CD4-positive, alpha-beta memory T cell (primary cell): ENCODE results near the gene ZBTB20. TPM values are rescaled to one million over a fixed set of nuclear protein-coding genes. Genes with fewer than 3 reads are reported as not detected.
A peak's percentile ranks its signal among the peaks of the same experiment; 100 is the strongest.

Experiments used
- CTCF ChIA-PET: fragments of 350-600 bp; sonication (Branson Sonifier 250); formaldehyde crosslinking; loops from one replicate; lab custom pipeline; 2021; ENCODE audit warnings: inconsistent platforms; ENCODE audit not compliant: partially characterized antibody; lab: Charles Lee
- POLR2A ChIA-PET: fragments of 350-600 bp; sonication (Branson Sonifier 250); formaldehyde crosslinking; loops from one replicate; lab custom pipeline; 2021; ENCODE audit not compliant: partially characterized antibody; lab: Charles Lee
- DNase-seq, 5 donors: peaks; one replicate each; pipeline versions ENCODE4 v3.0.0 to v3.0.0-alpha.2; 2020 to 2022; ENCODE audit warnings: mixed read lengths in 1 of 5
- H3K27ac ChIP-seq: one replicate; pipeline ENCODE4 v1.7.0; 2013; ENCODE audit warnings: low read depth, low read length
- H3K27me3 ChIP-seq: 2 replicates; pipeline ENCODE4 v1.7.0; 2013; ENCODE audit warnings: mild to moderate bottlenecking, low read length, moderate library complexity; ENCODE audit not compliant: insufficient read depth
- H3K36me3 ChIP-seq: 2 replicates; pipeline ENCODE4 v1.7.0; 2013; ENCODE audit warnings: mild to moderate bottlenecking, low read length, moderate library complexity; ENCODE audit not compliant: insufficient read depth
- H3K4me1 ChIP-seq: 2 replicates; pipeline ENCODE4 v1.7.0; 2013; ENCODE audit warnings: mild to moderate bottlenecking, low read length, moderate library complexity; ENCODE audit not compliant: insufficient read depth
- H3K4me3 ChIP-seq, 2 donors: one replicate each; pipeline ENCODE4 v1.7.0; 2013; ENCODE audit warnings: low read length in 2 of 2, mild to moderate bottlenecking in 1 of 2
- H3K9me3 ChIP-seq, 2 donors: one replicate each; pipeline ENCODE4 v1.7.0; 2013; ENCODE audit warnings: low read length in 2 of 2, control low read depth in 1 of 2; ENCODE audit not compliant: control insufficient read depth in 1 of 2
- H3K27ac Mint-ChIP-seq, 7 donors: one replicate each; pipeline ENCODE4 v1.8.0; 2020 to 2021; ENCODE audit warnings: mixed read lengths in 7 of 7, mild to moderate bottlenecking in 6 of 7, inconsistent platforms in 3 of 7, moderate library complexity in 3 of 7
- H3K27me3 Mint-ChIP-seq, 2 donors: one replicate each; pipeline ENCODE4 v1.8.0; 2020 to 2021; ENCODE audit warnings: mixed read lengths in 2 of 2
- H3K36me3 Mint-ChIP-seq, 2 donors: one replicate each; pipeline ENCODE4 v1.8.0; 2020 to 2021; ENCODE audit warnings: mixed read lengths in 2 of 2, inconsistent platforms in 1 of 2, mild to moderate bottlenecking in 1 of 2
- H3K4me1 Mint-ChIP-seq, 4 donors: one replicate each; pipeline ENCODE4 v1.8.0; 2020 to 2021; ENCODE audit warnings: mixed read lengths in 4 of 4, mild to moderate bottlenecking in 1 of 4
- H3K4me3 Mint-ChIP-seq, 8 donors: one replicate each; pipeline ENCODE4 v1.8.0; 2020 to 2021; ENCODE audit warnings: mixed read lengths in 8 of 8, mild to moderate bottlenecking in 7 of 8, moderate library complexity in 6 of 8, inconsistent platforms in 3 of 8
- H3K9me3 Mint-ChIP-seq, 8 donors: one replicate each; pipeline ENCODE4 v1.8.0; 2020 to 2021; ENCODE audit warnings: mixed read lengths in 8 of 8, mild to moderate bottlenecking in 5 of 8, inconsistent platforms in 3 of 8, moderate library complexity in 1 of 8
- intact Hi-C: fragments of 100-400 bp; cut with micrococcal nuclease; formaldehyde crosslinking; loops from one replicate; pipeline ENCODE4 v1.15.1; 2023
- polyA plus RNA-seq, 2 donors: library from polyadenylated mRNA; unstranded; fragments of 300-500 nt; fragmentation: Illumina TruSeq; gene quantifications; one replicate each; pipeline ENCODE4 v1.2.3, GENCODE V29; 2021
- total RNA-seq, 2 experiments: library from RNA; stranded (reverse); gene quantifications; one replicate each; pipeline ENCODE4 v1.2.3, GENCODE V29; 2021

Gene ZBTB20
- total and polyA plus RNA-seq, 4 experiments from 2014 or later = 21.9 to 58.4 (median 41.4) TPM

GRCh38 chr3:114741066-114741465, 406.0 kb downstream of the ZBTB20 start:
- DNase-seq = no peak
- ChIA-PET CTCF (no interaction called here), POLR2A (no interaction called here)
- H3K27me3 Mint-ChIP-seq = no peaks in the 10 kb centered on the region
- peaks cover 3 to 26% (median 6%) of the 10 kb centered on the region in 4 donors for H3K4me1 Mint-ChIP-seq
- H3K27me3 ChIP-seq = no peaks in the 10 kb centered on the region
- no peak overlapping the region for H3K27ac Mint-ChIP-seq
- no peaks in the 10 kb centered on the region for H3K4me1 ChIP-seq
- no peaks in the 10 kb centered on the region for H3K9me3 Mint-ChIP-seq
- intact Hi-C loops = no loop called here
- no peaks in the 10 kb centered on the region for H3K36me3 ChIP-seq
- H3K4me3 Mint-ChIP-seq = no peak overlapping the region
- no peak overlapping the region for H3K27ac ChIP-seq
- peaks cover 14 to 24% of the 10 kb centered on the region in 2 donors for H3K36me3 Mint-ChIP-seq
- H3K9me3 ChIP-seq = no peaks in the 10 kb centered on the region
- H3K4me3 ChIP-seq = no peak overlapping the region

GRCh38 chr3:114739627-114740026, 407.5 kb downstream of the ZBTB20 start:
- Mint-ChIP-seq H3K4me3 (no peak overlapping the region), H3K36me3 (peaks cover 14 to 24% of the 10 kb centered on the region in 2 donors), H3K27ac (no peak overlapping the region), H3K27me3 (no peaks in the 10 kb centered on the region), H3K4me1 (peaks cover 0 to 15% (median 1%) of the 10 kb centered on the region in 4 donors), H3K9me3 (no peaks in the 10 kb centered on the region)
- DNase-seq = no peak
- intact Hi-C loops = no loop called here
- H3K27ac ChIP-seq = no peak overlapping the region
- H3K36me3 ChIP-seq = no peaks in the 10 kb centered on the region
- no peaks in the 10 kb centered on the region for H3K9me3 ChIP-seq
- no peak overlapping the region for H3K4me3 ChIP-seq
- H3K4me1 ChIP-seq = no peaks in the 10 kb centered on the region
- H3K27me3 ChIP-seq = no peaks in the 10 kb centered on the region
- CTCF ChIA-PET = no interaction called here
- POLR2A ChIA-PET = no interaction called here

- Mint-ChIP-seq H3K4me1 (peaks cover 0 to 3% (median 2%) of the 10 kb centered on the region in 4 donors), H3K36me3 (peaks cover 1 to 15% of the 10 kb centered on the region in 2 donors), H3K9me3 (peaks cover 0 to 2% (median 0%) of the 10 kb centered on the region in 8 donors), H3K27me3 (no peaks in the 10 kb centered on the region), H3K27ac (no peak overlapping the region), H3K4me3 (no peak overlapping the region)
- DNase-seq = no peak
- H3K4me1 ChIP-seq = no peaks in the 10 kb centered on the region
- CTCF ChIA-PET = no interaction called here
- no peak overlapping the region for H3K27ac ChIP-seq
- no peaks in the 10 kb centered on the region for H3K27me3 ChIP-seq
- intact Hi-C loops = no loop called here
- no peaks in the 10 kb centered on the region for H3K36me3 ChIP-seq
- H3K4me3 ChIP-seq = no peak overlapping the region
- POLR2A ChIA-PET = no interaction called here
- H3K9me3 ChIP-seq = no peaks in the 10 kb centered on the region
Observed at GRCh38 chr3:114732353-114732752, 414.7 kb downstream of the ZBTB20 start.

GRCh38 chr3:114730397-114730796, 416.7 kb downstream of the ZBTB20 start:
- CTCF ChIA-PET = no interaction called here
- Mint-ChIP-seq H3K27ac (no peak overlapping the region), H3K9me3 (peaks cover 0 to 2% (median 0%) of the 10 kb centered on the region in 8 donors), H3K27me3 (no peaks in the 10 kb centered on the region), H3K4me3 (no peak overlapping the region), H3K4me1 (peaks cover 0 to 8% (median 4%) of the 10 kb centered on the region in 4 donors), H3K36me3 (peaks cover 3 to 10% of the 10 kb centered on the region in 2 donors)
- Histone ChIP-seq H3K27me3 (no peaks in the 10 kb centered on the region), H3K4me3 (no peak overlapping the region), H3K36me3 (no peaks in the 10 kb centered on the region), H3K4me1 (no peaks in the 10 kb centered on the region), H3K9me3 (no peaks in the 10 kb centered on the region), H3K27ac (no peak overlapping the region)
- no peak for DNase-seq
- intact Hi-C loops = no loop called here
- POLR2A ChIA-PET = no interaction called here

GRCh38 chr3:114727373-114727772, 419.7 kb downstream of the ZBTB20 start:
- ChIA-PET CTCF (no interaction called here), POLR2A (no interaction called here)
- H3K27ac Mint-ChIP-seq = peak overlapping the region in 1 of 7 donors; percentile 5
- H3K4me3 Mint-ChIP-seq = no peak overlapping the region
- Histone ChIP-seq H3K27me3 (no peaks in the 10 kb centered on the region), H3K9me3 (no peaks in the 10 kb centered on the region), H3K27ac (no peak overlapping the region), H3K4me3 (no peak overlapping the region), H3K36me3 (no peaks in the 10 kb centered on the region), H3K4me1 (peaks cover 6% of the 10 kb centered on the region)
- H3K4me1 Mint-ChIP-seq = peaks cover 11 to 17% (median 12%) of the 10 kb centered on the region in 4 donors
- intact Hi-C loops = no loop called here
- H3K9me3 Mint-ChIP-seq = no peaks in the 10 kb centered on the region
- H3K27me3 Mint-ChIP-seq = no peaks in the 10 kb centered on the region
- peaks cover 3 to 8% of the 10 kb centered on the region in 2 donors for H3K36me3 Mint-ChIP-seq
- DNase-seq = no peak

GRCh38 chr3:114725966-114726365, 421.1 kb downstream of the ZBTB20 start:
- no peak overlapping the region for H3K27ac ChIP-seq
- peak overlapping the region in 1 of 8 donors; percentile 7 for H3K4me3 Mint-ChIP-seq
- peaks cover 3 to 12% of the 10 kb centered on the region in 2 donors for H3K36me3 Mint-ChIP-seq
- peak overlapping the region in 1 of 7 donors; percentile 20 for H3K27ac Mint-ChIP-seq
- H3K36me3 ChIP-seq = no peaks in the 10 kb centered on the region
- no peaks in the 10 kb centered on the region for H3K9me3 Mint-ChIP-seq
- intact Hi-C loops = no loop called here
- ChIA-PET CTCF (no interaction called here), POLR2A (no interaction called here)
- H3K4me3 ChIP-seq = no peak overlapping the region
- H3K9me3 ChIP-seq = no peaks in the 10 kb centered on the region
- peaks cover 23 to 26% (median 24%) of the 10 kb centered on the region in 4 donors for H3K4me1 Mint-ChIP-seq
- no peaks in the 10 kb centered on the region for H3K27me3 Mint-ChIP-seq
- H3K27me3 ChIP-seq = no peaks in the 10 kb centered on the region
- peaks cover 20% of the 10 kb centered on the region for H3K4me1 ChIP-seq
- DNase-seq = no peak

- Histone ChIP-seq H3K36me3 (no peaks in the 10 kb centered on the region), H3K27me3 (no peaks in the 10 kb centered on the region), H3K4me3 (no peak overlapping the region), H3K27ac (no peak overlapping the region), H3K9me3 (no peaks in the 10 kb centered on the region), H3K4me1 (peaks cover 23% of the 10 kb centered on the region)
- DNase-seq = no peak
- Mint-ChIP-seq H3K27me3 (no peaks in the 10 kb centered on the region), H3K36me3 (peaks cover 4 to 22% of the 10 kb centered on the region in 2 donors), H3K9me3 (no peaks in the 10 kb centered on the region), H3K4me1 (peaks cover 27 to 39% (median 31%) of the 10 kb centered on the region in 4 donors), H3K27ac (peak overlapping the region in 2 of 7 donors; percentile 25 to 28), H3K4me3 (peak overlapping the region in 2 of 8 donors; percentile 4 to 12)
- ChIA-PET POLR2A (no interaction called here), CTCF (no interaction called here)
- intact Hi-C loops = no loop called here
Observed at GRCh38 chr3:114722530-114722929, 424.6 kb downstream of the ZBTB20 start.
